Endothelial cell of umbilical vein (primary cell): ENCODE data around the gene HSD17B8. TPM values are rescaled to one million over a fixed set of nuclear protein-coding genes. Genes with fewer than 3 reads are reported as not detected.

Experiments used
- BruUV-seq: library from RNA; stranded (reverse); fragments of 400-500 nt; replicated peaks from 2 replicates; lab custom pipeline; 2021; lab: Mats Ljungman, UMichigan
- CTCF ChIA-PET: fragments of 300-600, 350-600 bp; sonication (Branson Sonifier 250); formaldehyde crosslinking; loops from one replicate; lab custom pipeline; 2021; ENCODE audit warnings: antibody characterized with exemption, inconsistent platforms; lab: Charles Lee
- POLR2A ChIA-PET: fragments of 300-600, 350-600 bp; sonication (Branson Sonifier 250); formaldehyde crosslinking; loops from one replicate; lab custom pipeline; 2021; ENCODE audit warnings: antibody characterized with exemption, inconsistent platforms; lab: Charles Lee
- DNase-seq: peaks from one replicate; pipeline ENCODE4 v3.0.0-alpha.2; 2011; ENCODE audit warnings: low read depth, low spot score
- FAIRE-seq: peaks from 2 replicates; lab custom pipeline; 2011; peaks lifted over from hg19 to GRCh38; lab: Jason Lieb, UNC
- H2AFZ ChIP-seq: 2 replicates; pipeline ENCODE4 v1.6.0; 2012; ENCODE audit warnings: low read depth, low read length, control low read depth, inconsistent platforms
- H3K27ac ChIP-seq: 2 replicates; pipeline ENCODE4 v1.5.1; 2011; ENCODE audit warnings: low read depth, mild to moderate bottlenecking, control low read depth, low read length, moderate library complexity; ENCODE audit not compliant: insufficient read depth
- H3K27me3 ChIP-seq, 2 experiments: 2 replicates each; pipeline versions ENCODE4 v1.6.0 to v1.6.1; 2011; ENCODE audit warnings: low read length in 2 of 2, mixed read lengths in 1 of 2; ENCODE audit not compliant: control insufficient read depth in 2 of 2, insufficient read depth in 2 of 2
- H3K36me3 ChIP-seq, 2 experiments: 2 replicates in 1 of 2; 3 replicates in 1 of 2; pipeline ENCODE4 v1.5.1; 2011; ENCODE audit warnings: low read length in 2 of 2, mild to moderate bottlenecking in 1 of 2, moderate library complexity in 1 of 2; ENCODE audit not compliant: control insufficient read depth in 2 of 2, insufficient read depth in 2 of 2; ENCODE audit errors: extremely low read depth in 1 of 2
- H3K4me1 ChIP-seq: 3 replicates; pipeline ENCODE4 v1.5.1; 2011; ENCODE audit warnings: mild to moderate bottlenecking, low read length; ENCODE audit not compliant: control insufficient read depth, insufficient read depth; ENCODE audit errors: extremely low read depth
- H3K4me2 ChIP-seq: 2 replicates; pipeline ENCODE4 v1.6.1; 2011; ENCODE audit warnings: low read length, control low read depth, mixed read lengths; ENCODE audit not compliant: insufficient read depth
- H3K4me3 ChIP-seq, 3 experiments: fragments of 200-600 bp in 1 of 3; sonication (generic), shearing (Covaris generic) in 1 of 3; replicated peaks in 1 of 3; 2 replicates each; pipeline ENCODE4 v1.5.1; 2011 to 2016; ENCODE audit warnings: control low read depth in 3 of 3, low read length in 3 of 3, mild to moderate bottlenecking in 2 of 3, inconsistent platforms in 1 of 3, low read depth in 1 of 3, moderate library complexity in 1 of 3; ENCODE audit not compliant: insufficient read depth in 1 of 3
- H3K79me2 ChIP-seq: 2 replicates; pipeline ENCODE4 v1.6.0; 2012; ENCODE audit warnings: low read length, inconsistent platforms; ENCODE audit not compliant: control insufficient read depth, insufficient read depth
- H3K9ac ChIP-seq: replicated peaks from 2 replicates; pipeline ENCODE3; 2011; ENCODE audit warnings: low read length, control low read depth; ENCODE audit not compliant: insufficient read depth; ENCODE audit errors: extremely low read depth
- H3K9me1 ChIP-seq: replicated peaks from 3 replicates; pipeline ENCODE4 v1.6.0; 2011; ENCODE audit warnings: mild to moderate bottlenecking, low read length; ENCODE audit not compliant: control insufficient read depth, insufficient read depth; ENCODE audit errors: extremely low read depth
- H3K9me3 ChIP-seq: replicated peaks from 2 replicates; pipeline ENCODE4 v1.5.1; 2012; ENCODE audit warnings: low read length, inconsistent platforms; ENCODE audit not compliant: control insufficient read depth, insufficient read depth
- H4K20me1 ChIP-seq: replicated peaks from 2 replicates; pipeline ENCODE3; 2011; ENCODE audit warnings: mild to moderate bottlenecking, low read length; ENCODE audit not compliant: control insufficient read depth, insufficient read depth; ENCODE audit errors: extremely low read depth
- CTCF ChIP-seq, 2 donors: IDR thresholded peaks; 1 replicate in 1 of 2; 2 replicates in 1 of 2; pipeline ENCODE4 v1.5.1; 2011; ENCODE audit warnings: low read length in 2 of 2, mild to moderate bottlenecking in 2 of 2, moderate library complexity in 2 of 2, control low read depth in 1 of 2, inconsistent platforms in 1 of 2, low read depth in 1 of 2; ENCODE audit not compliant: insufficient read depth in 1 of 2; ENCODE audit errors: extremely low read depth in 1 of 2
- EZH2 ChIP-seq: IDR thresholded peaks from 2 replicates; pipeline ENCODE4 v1.6.1; 2012; ENCODE audit warnings: borderline replicate concordance, low read depth, mild to moderate bottlenecking, moderate library complexity, low read length, inconsistent platforms; ENCODE audit not compliant: severe bottlenecking
- FOS ChIP-seq: IDR thresholded peaks from 2 replicates; pipeline ENCODE4 v1.6.1; 2011; ENCODE audit warnings: mild to moderate bottlenecking, low read length, moderate library complexity, borderline replicate concordance; ENCODE audit not compliant: insufficient read depth
- GATA2 ChIP-seq: IDR thresholded peaks from 2 replicates; pipeline ENCODE4 v1.7.0; 2011; ENCODE audit warnings: low read depth, mild to moderate bottlenecking, moderate library complexity, mixed read lengths, low read length; ENCODE audit not compliant: insufficient read length, insufficient read depth
- JUN ChIP-seq: IDR thresholded peaks from 2 replicates; pipeline ENCODE4 v1.6.1; 2011; ENCODE audit warnings: borderline replicate concordance, low read depth; ENCODE audit not compliant: insufficient read length, insufficient read depth
- MAX ChIP-seq: IDR thresholded peaks from 2 replicates; pipeline ENCODE4 v1.6.1; 2011; ENCODE audit not compliant: insufficient read depth, insufficient read length
- MYC ChIP-seq: IDR thresholded peaks from one replicate; pipeline ENCODE4 v1.6.1; 2011; ENCODE audit warnings: mild to moderate bottlenecking, low read depth, low read length
- POLR2A ChIP-seq: IDR thresholded peaks from 2 replicates; pipeline ENCODE4 v1.6.1; 2012; ENCODE audit warnings: low read depth, mild to moderate bottlenecking, control low read depth, low read length
- POLR2AphosphoS5 ChIP-seq: IDR thresholded peaks from 2 replicates; pipeline ENCODE4 v1.6.1; 2012; ENCODE audit warnings: low read depth, mild to moderate bottlenecking, control low read depth, low read length, moderate library complexity; ENCODE audit not compliant: insufficient read depth
- dilution Hi-C: fragments of 300-500 bp; cut with MboI; formaldehyde crosslinking; loops from one replicate; pipeline ENCODE4 v1.15.0; 2019; ENCODE audit warnings: low sequenced_read_pairs; ENCODE audit not compliant: extremely low pct_ligation_motif_present
- intact Hi-C: fragments of 100-400 bp; cut with micrococcal nuclease; formaldehyde crosslinking; loops from one replicate; pipeline ENCODE4 v1.10.0; 2022
- polyA plus RNA-seq, 4 experiments: library from polyadenylated mRNA; depleted of rRNA in 3 of 4; stranded (reverse) in 3 of 4; unstranded in 1 of 4; fragments of >200 nt; gene quantifications; 2 replicates each; pipeline versions ENCODE4 v1.2.1 to v1.2.3, GENCODE V29; 2011 to 2012; ENCODE audit warnings: missing spikeins in 1 of 4
- total RNA-seq: library from RNA; stranded (reverse); gene quantifications from 2 replicates; pipeline ENCODE4 v1.2.3, GENCODE V29; 2021

Gene HSD17B8
- total and polyA plus RNA-seq, 2 donors (not counting 3 experiments of a cell fraction or from before 2014, with no cell fraction given), result 4.0 to 8.2 TPM

DNA sequence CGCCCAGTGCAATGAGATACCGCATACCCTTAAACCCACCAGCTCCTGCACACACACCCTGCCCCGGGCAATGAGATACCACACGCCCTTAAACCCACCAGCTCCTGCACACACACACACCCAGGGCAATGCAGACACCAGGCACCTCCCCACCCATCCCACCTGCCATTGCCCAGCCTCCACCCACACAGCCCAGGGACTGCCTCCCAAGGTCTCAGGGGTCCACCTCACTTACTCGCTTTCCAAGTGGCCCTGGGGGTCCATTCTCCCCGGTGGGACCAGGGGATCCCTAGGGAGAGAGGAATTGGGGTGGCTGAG is 36.2 kb upstream of the HSD17B8 start:
- intact Hi-C loops, result no loop called here
- no peaks in the 10 kb centered on the region for H4K20me1 ChIP-seq
- H3K4me2 ChIP-seq, result no peak overlapping the region
- H3K9ac ChIP-seq, result no peak overlapping the region
- no peaks in the 10 kb centered on the region for H3K27me3 ChIP-seq
- no peaks in the 10 kb centered on the region for H3K4me1 ChIP-seq
- H3K79me2 ChIP-seq, result no peaks in the 10 kb centered on the region
- H2AFZ ChIP-seq, result no peak overlapping the region
- no peaks in the 10 kb centered on the region for H3K9me1 ChIP-seq
- BruUV-seq, result no TSS peak
- DNase-seq (no peak), FAIRE-seq (no peak)
- TF ChIP-seq FOS (no peak), MYC (no peak), POLR2A (no peak), JUN (no peak), GATA2 (no peak), CTCF (IDR thresholded peaks at IDR 0.05; ENCODE audit: extremely low read depth in 1 of 2, insufficient read depth in 1 of 2, low read depth in 1 of 2, low read length in 2 of 2) (no peak)
- dilution Hi-C loops, result no loop called here
- no peak overlapping the region for H3K4me3 ChIP-seq
- H3K36me3 ChIP-seq, result no peaks in the 10 kb centered on the region
- H3K9me3 ChIP-seq, result no peaks in the 10 kb centered on the region
- ChIA-PET CTCF (no interaction called here), POLR2A (no interaction called here)
- H3K27ac ChIP-seq, result no peak overlapping the region

DNA sequence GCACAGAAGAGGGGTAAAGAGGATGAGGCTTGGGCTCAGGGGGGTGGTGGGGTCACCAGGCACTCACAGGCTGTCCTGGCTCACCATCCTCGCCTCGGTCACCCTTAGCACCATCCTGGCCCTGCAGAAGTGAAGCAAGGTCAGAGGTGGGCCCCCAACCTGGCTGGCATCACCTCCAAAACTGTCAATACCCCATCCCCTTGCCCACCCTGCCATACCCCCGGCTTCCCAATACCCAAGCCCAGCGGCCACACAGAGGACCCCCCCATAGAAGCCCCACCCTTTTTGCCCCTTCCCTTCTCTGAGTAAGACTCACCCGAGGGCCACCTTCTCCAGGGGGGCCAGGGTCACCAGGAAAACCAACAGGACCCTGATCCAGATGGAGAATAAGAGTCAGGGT is 35.8 kb upstream of the HSD17B8 start:
- no peak for FAIRE-seq
- Histone ChIP-seq H3K27me3 (no peaks in the 10 kb centered on the region), H2AFZ (no peak overlapping the region), H3K9me1 (no peaks in the 10 kb centered on the region), H3K9me3 (no peaks in the 10 kb centered on the region), H3K9ac (no peak overlapping the region), H3K4me3 (no peak overlapping the region), H3K4me1 (no peaks in the 10 kb centered on the region), H4K20me1 (no peaks in the 10 kb centered on the region), H3K4me2 (no peak overlapping the region), H3K27ac (no peak overlapping the region), H3K36me3 (no peaks in the 10 kb centered on the region), H3K79me2 (no peaks in the 10 kb centered on the region)
- no peak for TF ChIP-seq EZH2
- no peak for TF ChIP-seq POLR2AphosphoS5
- TF ChIP-seq GATA2, result no peak
- no peak for TF ChIP-seq CTCF (IDR thresholded peaks at IDR 0.05; ENCODE audit: extremely low read depth in 1 of 2, insufficient read depth in 1 of 2, low read depth in 1 of 2, low read length in 2 of 2)
- TF ChIP-seq MAX, result no peak
- TF ChIP-seq JUN, result no peak
- TF ChIP-seq MYC, result no peak
- TF ChIP-seq POLR2A, result no peak
- no peak for TF ChIP-seq FOS
- BruUV-seq, result no TSS peak
- CTCF ChIA-PET, result no interaction called here
- dilution Hi-C loops, result no loop called here
- intact Hi-C loops, result no loop called here
- no peak for DNase-seq
- POLR2A ChIA-PET, result no interaction called here
